Fibroblast of upper back skin (primary cell): ENCODE data around the gene NUP54.

ENCODE experiments used
- DNase-seq: peaks from one replicate; pipeline ENCODE4 v3.0.0-alpha.2; 2013

The NUP54 gene

GRCh38 chr4:76141241-76141640, 7.0 kb downstream of the NUP54 start:
- DNase-seq, result no peak

GRCh38 chr4:76127754-76128153, 20.4 kb downstream of the NUP54 start:
- DNase-seq, result no peak

- DNase-seq, result no peak
Measured at GRCh38 chr4:76125816-76126215, 22.4 kb downstream of the NUP54 start.

- no peak for DNase-seq
Measured at GRCh38 chr4:76120199-76120598, 28.0 kb downstream of the NUP54 start.

GRCh38 chr4:76117536-76117935, 30.7 kb downstream of the NUP54 start:
- no peak for DNase-seq

- no peak for DNase-seq
Measured at GRCh38 chr4:76116821-76117220, 31.4 kb downstream of the NUP54 start.

GRCh38 chr4:76108467-76109181, 39.6 kb downstream of the NUP54 start:
- peak; percentile 7 for DNase-seq

- no peak for DNase-seq
Measured at GRCh38 chr4:76106442-76106841, 41.8 kb downstream of the NUP54 start.

GRCh38 chr4:76105652-76106051, 42.5 kb downstream of the NUP54 start:
- DNase-seq, result no peak

- DNase-seq, result no peak
Measured at GRCh38 chr4:76096076-76096475, 52.1 kb downstream of the NUP54 start.

- no peak for DNase-seq
Measured at GRCh38 chr4:76095568-76095967, 52.6 kb downstream of the NUP54 start.

GRCh38 chr4:76091052-76091451, 57.1 kb downstream of the NUP54 start:
- no peak for DNase-seq

GRCh38 chr4:76090241-76090691, 57.9 kb downstream of the NUP54 start:
- peak; percentile 70 for DNase-seq

- no peak for DNase-seq
Measured at GRCh38 chr4:76088719-76089118, 59.5 kb downstream of the NUP54 start.

GRCh38 chr4:76087007-76087769, 61.0 kb downstream of the NUP54 start:
- peak; percentile 42 for DNase-seq

- DNase-seq, result no peak
Measured at GRCh38 chr4:76084542-76084941, 63.7 kb downstream of the NUP54 start.

- DNase-seq, result no peak
Measured at GRCh38 chr4:76083386-76083988, 64.7 kb downstream of the NUP54 start.

- DNase-seq, result peak; percentile 8
Measured at GRCh38 chr4:76078033-76078613, 70.1 kb downstream of the NUP54 start.

GRCh38 chr4:76074993-76075600, 73.1 kb downstream of the NUP54 start:
- DNase-seq, result no peak

GRCh38 chr4:76074468-76074867, 73.7 kb downstream of the NUP54 start, which contains the start of gene ART3:
Gene ART3, plus strand, starts transcription at chr4:76074709. Its CDS starts 1,181 bp downstream, at chr4:76075890.
- no peak for DNase-seq

GRCh38 chr4:76072760-76073159, 75.4 kb downstream of the NUP54 start:
- DNase-seq, result no peak

GRCh38 chr4:76067652-76068286, 80.4 kb downstream of the NUP54 start:
- peak; percentile 70 for DNase-seq
